ENCODE results near the gene ARL4C. TPM values are rescaled to one million over a fixed set of nuclear protein-coding genes. Genes with fewer than 3 reads are reported as not detected.
"Not testable (repeated sequence)": the region's sequence is repeated elsewhere in the genome, so short reads cannot be mapped to it uniquely, and the experiment has no call there.

Gene ARL4C
- total RNA-seq, 4 donors from 2014 or later: 4.5 to 23.9 (median 5.9) TPM

DNA sequence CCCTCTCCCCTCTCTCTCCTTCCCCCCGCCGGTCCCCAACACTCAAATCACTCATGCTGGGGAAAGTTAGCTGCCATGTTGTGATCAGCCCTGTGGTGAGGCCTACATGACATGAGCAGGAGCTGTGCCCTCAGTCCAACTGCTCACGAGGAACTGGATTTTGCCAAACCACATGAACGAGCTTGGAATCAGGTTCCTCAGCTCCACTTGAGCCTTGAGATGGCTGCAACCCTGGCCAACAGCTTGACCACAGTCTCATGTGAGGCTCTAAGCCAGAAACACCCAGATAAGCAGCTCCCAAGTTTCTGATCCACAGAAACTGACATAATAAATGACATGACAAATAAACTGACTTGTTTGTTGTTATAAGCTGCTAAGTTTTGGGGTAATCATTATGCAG, 38.4 kb downstream of the ARL4C start:
- Histone ChIP-seq H3K9me3 (no peaks in the 10 kb centered on the region), H3K4me1 (no peaks in the 10 kb centered on the region), H3K36me3 (no peaks in the 10 kb centered on the region), H3K27me3 (no peaks in the 10 kb centered on the region), H3K4me3 (no peak overlapping the region), H3K27ac (no peak overlapping the region)
- TF ChIP-seq POLR2A (IDR thresholded peaks at IDR 0.05): no peak
- no peak for DNase-seq

DNA sequence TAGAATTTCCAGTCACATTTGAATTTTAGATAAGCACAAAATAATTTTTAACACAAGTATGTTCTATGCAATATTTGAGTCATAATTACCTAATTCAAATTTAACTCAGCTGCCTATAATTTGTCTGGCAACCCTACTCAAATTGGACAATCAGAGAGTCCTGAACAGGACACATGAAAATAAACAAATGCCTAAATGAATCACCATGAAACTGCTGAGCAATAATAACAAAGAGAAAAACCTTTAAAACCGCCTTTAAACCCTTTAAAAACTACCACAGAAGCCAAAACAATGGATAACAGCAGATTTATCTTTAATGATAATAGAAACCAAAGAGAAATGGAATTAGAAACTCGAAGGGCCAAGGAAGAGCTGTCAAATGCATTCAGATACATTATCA, 39.5 kb downstream of the ARL4C start:
- TF ChIP-seq POLR2A (IDR thresholded peaks at IDR 0.05) (no peak), CTCF (IDR thresholded peaks at IDR 0.05) (no peak)
- Histone ChIP-seq H3K36me3 (no peaks in the 10 kb centered on the region), H3K4me3 (no peak overlapping the region), H3K27ac (no peak overlapping the region), H3K4me1 (no peaks in the 10 kb centered on the region), H3K9me3 (no peaks in the 10 kb centered on the region), H3K27me3 (no peaks in the 10 kb centered on the region)
- DNase-seq: no peak

DNA sequence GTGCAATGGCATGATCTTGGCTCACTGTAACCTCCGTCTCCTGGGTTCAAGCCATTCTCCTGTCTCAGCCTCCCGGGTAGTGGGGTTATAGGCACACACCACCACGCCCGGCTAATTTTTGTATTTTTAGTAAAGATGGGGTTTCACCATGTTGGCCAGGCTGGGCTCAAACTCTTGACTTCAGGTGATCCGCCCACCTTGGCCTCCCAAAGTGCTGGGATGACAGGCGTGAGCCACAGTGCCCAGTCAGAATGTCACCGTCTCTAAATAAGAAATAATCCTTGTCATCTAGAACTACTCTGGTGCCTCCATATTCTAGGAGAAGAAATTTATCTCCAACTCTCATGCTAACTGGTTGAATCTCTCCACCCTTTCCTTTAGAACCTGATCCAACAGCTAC, 41.6 kb downstream of the ARL4C start:
- H3K4me1 ChIP-seq, DNase-seq, H3K4me3 ChIP-seq, H3K36me3 ChIP-seq, H3K27me3 ChIP-seq, H3K9me3 ChIP-seq, H3K27ac ChIP-seq: not testable (repeated sequence)

DNA sequence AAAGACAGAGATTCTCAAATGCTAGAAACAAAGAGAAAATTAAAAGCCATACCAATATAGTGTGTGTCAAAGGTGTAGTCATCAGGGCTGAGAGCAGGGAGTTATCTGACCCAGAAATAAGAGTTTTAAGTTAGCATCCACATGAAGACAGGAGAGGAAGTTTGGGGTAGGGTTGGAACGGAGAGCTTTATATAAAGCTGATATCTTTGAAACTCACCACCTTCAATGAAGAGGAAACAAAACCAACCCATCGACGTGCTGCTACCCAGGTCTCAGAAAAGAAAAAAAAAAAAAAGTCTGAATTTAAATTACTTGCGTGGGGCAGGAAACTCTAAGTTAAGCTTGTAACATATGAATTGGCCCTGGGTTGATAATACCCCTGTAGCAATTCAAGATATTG, 42.4 kb downstream of the ARL4C start:
- Histone ChIP-seq H3K4me1 (no peaks in the 10 kb centered on the region), H3K36me3 (no peaks in the 10 kb centered on the region), H3K27me3 (no peaks in the 10 kb centered on the region), H3K27ac (peak overlapping the region in 1 of 4 donors; percentile 40), H3K4me3 (peak overlapping the region in 1 of 4 donors; percentile 19), H3K9me3 (no peaks in the 10 kb centered on the region)
- no peak for TF ChIP-seq CTCF (IDR thresholded peaks at IDR 0.05)
- TF ChIP-seq POLR2A (IDR thresholded peaks at IDR 0.05): no peak
- peak in 1 of 3 donors; percentile 25 for DNase-seq

- TF ChIP-seq POLR2A (IDR thresholded peaks at IDR 0.05): no peak
- TF ChIP-seq CTCF (IDR thresholded peaks at IDR 0.05): no peak
- Histone ChIP-seq H3K27me3 (no peaks in the 10 kb centered on the region), H3K27ac (peak overlapping the region in 1 of 4 donors; percentile 40), H3K9me3 (no peaks in the 10 kb centered on the region), H3K4me3 (peak overlapping the region in 1 of 4 donors; percentile 19), H3K4me1 (no peaks in the 10 kb centered on the region), H3K36me3 (no peaks in the 10 kb centered on the region)
- no peak for DNase-seq
Observed at GRCh38 chr2:234453216-234453615, 43.7 kb downstream of the ARL4C start.

GRCh38 chr2:234451852-234452625, 44.8 kb downstream of the ARL4C start:
- H3K36me3 ChIP-seq: no peaks in the 10 kb centered on the region
- H3K27ac ChIP-seq: peak overlapping the region in 1 of 4 donors; percentile 40
- TF ChIP-seq POLR2A (IDR thresholded peaks at IDR 0.05): no peak
- no peak for TF ChIP-seq CTCF (IDR thresholded peaks at IDR 0.05)

More at GRCh38 chr2:234451852-234452625, 44.8 kb downstream of the ARL4C start:
- Histone ChIP-seq H3K27me3 (no peaks in the 10 kb centered on the region), H3K4me1 (peaks cover 0 to 3% (median 0%) of the 10 kb centered on the region in 4 donors), H3K4me3 (no peak overlapping the region), H3K9me3 (no peaks in the 10 kb centered on the region)
- DNase-seq: no peak
